HEK293 (cell line): ENCODE measurements around the gene MT1A.

Source experiments
- GFI1B ChIP-seq: fragments of 450-650 bp; formaldehyde crosslinking; IDR thresholded peaks from 2 replicates; pipeline ENCODE4 v1.5.1; 2016; ENCODE audit warnings: missing biosample characterization, missing genetic modification characterization
- HOXC10 ChIP-seq: sonication (generic); formaldehyde crosslinking; IDR thresholded peaks from 2 replicates; pipeline ENCODE4 v1.8.1; 2023; ENCODE audit warnings: mild to moderate bottlenecking, missing genetic modification reagents
- IKZF3 ChIP-seq: fragments of 450-650 bp; IDR thresholded peaks from 2 replicates; pipeline ENCODE4 v1.5.0; 2018; ENCODE audit warnings: missing biosample characterization, mild to moderate bottlenecking, missing genetic modification characterization, moderate library complexity
- KLF1 ChIP-seq: fragments of 450-650 bp; formaldehyde crosslinking; IDR thresholded peaks from 2 replicates; pipeline ENCODE4 v1.5.1; 2016; ENCODE audit warnings: missing biosample characterization, missing genetic modification characterization
- KLF16 ChIP-seq: fragments of 450-650 bp; formaldehyde crosslinking; IDR thresholded peaks from 2 replicates; pipeline ENCODE4 v1.5.1; 2017; ENCODE audit warnings: missing biosample characterization, missing genetic modification characterization
- KLF9 ChIP-seq: fragments of 450-650 bp; formaldehyde crosslinking; IDR thresholded peaks from 2 replicates; pipeline ENCODE4 v1.5.1; 2016; ENCODE audit warnings: missing biosample characterization, missing genetic modification characterization, low read depth
- PRDM1 ChIP-seq: fragments of 450-650 bp; formaldehyde crosslinking; IDR thresholded peaks from 2 replicates; pipeline ENCODE4; 2016; ENCODE audit warnings: missing biosample characterization, missing genetic modification characterization
- YY2 ChIP-seq: fragments of 450-650 bp; formaldehyde crosslinking; IDR thresholded peaks from 2 replicates; pipeline ENCODE4 v1.5.1; 2016; ENCODE audit warnings: missing biosample characterization, missing genetic modification characterization
- ZBTB20 ChIP-seq: fragments of 450-650 bp; formaldehyde crosslinking; IDR thresholded peaks from 2 replicates; pipeline ENCODE4 v1.5.1; 2016; ENCODE audit warnings: missing biosample characterization, missing genetic modification characterization
- ZNF10 ChIP-seq: fragments of 450-650 bp; formaldehyde crosslinking; IDR thresholded peaks from 2 replicates; pipeline ENCODE4 v1.5.1; 2017; ENCODE audit warnings: missing biosample characterization, missing genetic modification characterization
- ZNF140 ChIP-seq: fragments of 450-650 bp; formaldehyde crosslinking; IDR thresholded peaks from 2 replicates; pipeline ENCODE4 v1.5.1; 2016; ENCODE audit warnings: missing biosample characterization, missing genetic modification characterization
- ZNF155 ChIP-seq: fragments of 450-650 bp; formaldehyde crosslinking; IDR thresholded peaks from 2 replicates; pipeline ENCODE4 v1.5.1; 2016; ENCODE audit warnings: missing biosample characterization, missing genetic modification characterization
- ZNF223 ChIP-seq: fragments of 450-650 bp; formaldehyde crosslinking; IDR thresholded peaks from 2 replicates; pipeline ENCODE4 v1.5.1; 2016; ENCODE audit warnings: missing biosample characterization, missing genetic modification characterization
- ZNF324 ChIP-seq: fragments of 450-650 bp; formaldehyde crosslinking; IDR thresholded peaks from 2 replicates; pipeline ENCODE4 v1.5.1; 2016; ENCODE audit warnings: missing biosample characterization, missing genetic modification characterization
- ZNF416 ChIP-seq: fragments of 450-650 bp; formaldehyde crosslinking; IDR thresholded peaks from 2 replicates; pipeline ENCODE4 v1.5.1; 2016; ENCODE audit warnings: missing biosample characterization, missing genetic modification characterization
- ZNF514 ChIP-seq: fragments of 450-650 bp; formaldehyde crosslinking; IDR thresholded peaks from 2 replicates; pipeline ENCODE4 v1.5.1; 2016; ENCODE audit warnings: missing biosample characterization, missing genetic modification characterization
- ZNF561 ChIP-seq: fragments of 450-650 bp; IDR thresholded peaks from 2 replicates; pipeline ENCODE4 v1.5.1; 2018; ENCODE audit warnings: missing biosample characterization, missing genetic modification characterization, borderline replicate concordance
- ZNF585B ChIP-seq: fragments of 450-650 bp; formaldehyde crosslinking; IDR thresholded peaks from 2 replicates; pipeline ENCODE4 v1.5.1; 2016; ENCODE audit warnings: missing biosample characterization, missing genetic modification characterization
- ZNF600 ChIP-seq: fragments of 450-650 bp; formaldehyde crosslinking; IDR thresholded peaks from 2 replicates; pipeline ENCODE4 v1.5.1; 2016; ENCODE audit warnings: missing biosample characterization, missing genetic modification characterization
- ZNF621 ChIP-seq: fragments of 450-650 bp; formaldehyde crosslinking; IDR thresholded peaks from 2 replicates; pipeline ENCODE4 v1.5.1; 2017; ENCODE audit warnings: missing biosample characterization, missing genetic modification characterization
- ZNF660 ChIP-seq: fragments of 450-650 bp; IDR thresholded peaks from 2 replicates; pipeline ENCODE4 v1.5.1; 2018; ENCODE audit warnings: missing biosample characterization, mild to moderate bottlenecking, missing genetic modification characterization
- ZNF792 ChIP-seq: fragments of 450-650 bp; formaldehyde crosslinking; IDR thresholded peaks from 2 replicates; pipeline ENCODE4 v1.5.1; 2016; ENCODE audit warnings: missing biosample characterization, missing genetic modification characterization
- ZSCAN30 ChIP-seq: fragments of 450-650 bp; IDR thresholded peaks from 2 replicates; pipeline ENCODE4 v1.5.1; 2018; ENCODE audit warnings: missing biosample characterization, mild to moderate bottlenecking, missing genetic modification characterization, moderate library complexity
- TF ChIP-seq, protein P1 (sequence below): fragments of 450-650 bp; formaldehyde crosslinking; IDR thresholded peaks from 2 replicates; pipeline ENCODE4 v1.5.1; 2016; ENCODE audit warnings: missing biosample characterization, missing genetic modification characterization, low read depth
- TF ChIP-seq, protein P2 (sequence below): fragments of 450-650 bp; formaldehyde crosslinking; IDR thresholded peaks from 2 replicates; pipeline ENCODE4 v1.5.1; 2016; ENCODE audit warnings: missing biosample characterization, missing genetic modification characterization
- TF ChIP-seq, protein P3 (sequence below): fragments of 450-650 bp; formaldehyde crosslinking; IDR thresholded peaks from 2 replicates; pipeline ENCODE4 v1.5.1; 2017; ENCODE audit warnings: missing biosample characterization, missing genetic modification characterization
- TF ChIP-seq, protein P4 (sequence below): fragments of 450-650 bp; formaldehyde crosslinking; IDR thresholded peaks from 2 replicates; pipeline ENCODE4 v1.5.1; 2016; ENCODE audit warnings: missing biosample characterization, missing genetic modification characterization
- TF ChIP-seq, protein P5 (sequence below): fragments of 450-650 bp; formaldehyde crosslinking; IDR thresholded peaks from 2 replicates; pipeline ENCODE4 v1.5.1; 2016; ENCODE audit warnings: missing biosample characterization, missing genetic modification characterization, low read depth
- TF ChIP-seq, protein P6 (sequence below): fragments of 450-650 bp; IDR thresholded peaks from 2 replicates; pipeline ENCODE4 v1.5.1; 2018; ENCODE audit warnings: missing biosample characterization, mild to moderate bottlenecking, missing genetic modification characterization
- TF ChIP-seq, protein P7 (sequence below): fragments of 450-650 bp; formaldehyde crosslinking; IDR thresholded peaks from 2 replicates; pipeline ENCODE4 v1.5.1; 2016; ENCODE audit warnings: missing biosample characterization, missing genetic modification characterization

Gene MT1A

DNA sequence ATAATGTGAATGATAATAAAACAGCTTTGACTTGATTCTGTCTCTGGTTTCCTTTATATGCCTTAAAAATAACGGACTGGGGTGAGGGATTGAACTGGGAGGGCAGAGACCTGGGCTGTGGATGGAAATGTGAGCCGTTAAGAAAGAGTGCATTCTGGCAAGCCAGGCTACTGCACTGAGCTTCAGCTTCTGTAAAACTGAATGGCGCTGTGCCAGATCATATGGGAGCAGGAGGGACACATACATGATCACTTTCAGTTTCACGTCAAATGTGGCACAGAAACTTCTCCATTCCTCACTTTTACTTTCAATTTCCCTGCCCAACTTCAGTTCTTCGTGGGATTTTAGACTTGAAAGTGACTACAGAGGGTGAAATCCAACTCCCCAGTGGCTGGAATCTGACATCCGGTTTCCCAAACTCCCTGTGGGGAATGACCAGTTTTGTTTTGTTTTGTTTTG is 29.0 kb upstream of the MT1A start (continued):
- TF ChIP-seq, protein P1, sequence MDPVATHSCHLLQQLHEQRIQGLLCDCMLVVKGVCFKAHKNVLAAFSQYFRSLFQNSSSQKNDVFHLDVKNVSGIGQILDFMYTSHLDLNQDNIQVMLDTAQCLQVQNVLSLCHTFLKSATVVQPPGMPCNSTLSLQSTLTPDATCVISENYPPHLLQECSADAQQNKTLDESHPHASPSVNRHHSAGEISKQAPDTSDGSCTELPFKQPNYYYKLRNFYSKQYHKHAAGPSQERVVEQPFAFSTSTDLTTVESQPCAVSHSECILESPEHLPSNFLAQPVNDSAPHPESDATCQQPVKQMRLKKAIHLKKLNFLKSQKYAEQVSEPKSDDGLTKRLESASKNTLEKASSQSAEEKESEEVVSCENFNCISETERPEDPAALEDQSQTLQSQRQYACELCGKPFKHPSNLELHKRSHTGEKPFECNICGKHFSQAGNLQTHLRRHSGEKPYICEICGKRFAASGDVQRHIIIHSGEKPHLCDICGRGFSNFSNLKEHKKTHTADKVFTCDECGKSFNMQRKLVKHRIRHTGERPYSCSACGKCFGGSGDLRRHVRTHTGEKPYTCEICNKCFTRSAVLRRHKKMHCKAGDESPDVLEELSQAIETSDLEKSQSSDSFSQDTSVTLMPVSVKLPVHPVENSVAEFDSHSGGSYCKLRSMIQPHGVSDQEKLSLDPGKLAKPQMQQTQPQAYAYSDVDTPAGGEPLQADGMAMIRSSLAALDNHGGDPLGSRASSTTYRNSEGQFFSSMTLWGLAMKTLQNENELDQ (tag by site-specific recombination), result no peak
- TF ChIP-seq YY2 (tag by site-specific recombination) (no peak), ZNF223 (tag by site-specific recombination) (no peak), ZNF600 (tag by site-specific recombination) (peak; percentile 15; the same call in 1 of the 2 replicates), HOXC10 (CRISPR knock-in tag) (no peak), IKZF3 (peak; percentile 69; the same call in 1 of the 2 replicates), ZNF10 (tag by site-specific recombination) (no peak), ZNF561 (tag by site-specific recombination) (0 out of 2 replicates have a peak, but pooled peaks have one; percentile 34), KLF16 (tag by site-specific recombination) (no peak), PRDM1 (tag by site-specific recombination) (peak; percentile 99), ZNF621 (no peak), ZNF155 (tag by site-specific recombination) (no peak), ZBTB20 (tag by site-specific recombination) (no peak), ZNF140 (tag by site-specific recombination) (no peak), ZNF660 (no peak; the same call in 1 of the 2 replicates), KLF9 (tag by site-specific recombination) (no peak), ZNF416 (tag by site-specific recombination) (no peak), GFI1B (no peak), ZNF585B (tag by site-specific recombination) (no peak), ZNF324 (tag by site-specific recombination) (no peak), ZNF792 (no peak), ZSCAN30 (tag by site-specific recombination) (no peak), KLF1 (no peak), ZNF514 (tag by site-specific recombination) (no peak)
- TF ChIP-seq, protein P2, sequence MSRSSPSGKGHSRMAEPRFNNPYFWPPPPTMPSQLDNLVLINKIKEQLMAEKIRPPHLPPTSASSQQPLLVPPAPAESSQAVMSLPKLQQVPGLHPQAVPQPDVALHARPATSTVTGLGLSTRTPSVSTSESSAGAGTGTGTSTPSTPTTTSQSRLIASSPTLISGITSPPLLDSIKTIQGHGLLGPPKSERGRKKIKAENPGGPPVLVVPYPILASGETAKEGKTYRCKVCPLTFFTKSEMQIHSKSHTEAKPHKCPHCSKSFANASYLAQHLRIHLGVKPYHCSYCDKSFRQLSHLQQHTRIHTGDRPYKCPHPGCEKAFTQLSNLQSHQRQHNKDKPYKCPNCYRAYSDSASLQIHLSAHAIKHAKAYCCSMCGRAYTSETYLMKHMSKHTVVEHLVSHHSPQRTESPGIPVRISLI (tag by site-specific recombination), result no peak
- TF ChIP-seq, protein P3, sequence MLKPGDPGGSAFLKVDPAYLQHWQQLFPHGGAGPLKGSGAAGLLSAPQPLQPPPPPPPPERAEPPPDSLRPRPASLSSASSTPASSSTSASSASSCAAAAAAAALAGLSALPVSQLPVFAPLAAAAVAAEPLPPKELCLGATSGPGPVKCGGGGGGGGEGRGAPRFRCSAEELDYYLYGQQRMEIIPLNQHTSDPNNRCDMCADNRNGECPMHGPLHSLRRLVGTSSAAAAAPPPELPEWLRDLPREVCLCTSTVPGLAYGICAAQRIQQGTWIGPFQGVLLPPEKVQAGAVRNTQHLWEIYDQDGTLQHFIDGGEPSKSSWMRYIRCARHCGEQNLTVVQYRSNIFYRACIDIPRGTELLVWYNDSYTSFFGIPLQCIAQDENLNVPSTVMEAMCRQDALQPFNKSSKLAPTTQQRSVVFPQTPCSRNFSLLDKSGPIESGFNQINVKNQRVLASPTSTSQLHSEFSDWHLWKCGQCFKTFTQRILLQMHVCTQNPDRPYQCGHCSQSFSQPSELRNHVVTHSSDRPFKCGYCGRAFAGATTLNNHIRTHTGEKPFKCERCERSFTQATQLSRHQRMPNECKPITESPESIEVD (tag by site-specific recombination), result 0 out of 2 replicates have a peak, but pooled peaks have one; percentile 8
- TF ChIP-seq, protein P4, sequence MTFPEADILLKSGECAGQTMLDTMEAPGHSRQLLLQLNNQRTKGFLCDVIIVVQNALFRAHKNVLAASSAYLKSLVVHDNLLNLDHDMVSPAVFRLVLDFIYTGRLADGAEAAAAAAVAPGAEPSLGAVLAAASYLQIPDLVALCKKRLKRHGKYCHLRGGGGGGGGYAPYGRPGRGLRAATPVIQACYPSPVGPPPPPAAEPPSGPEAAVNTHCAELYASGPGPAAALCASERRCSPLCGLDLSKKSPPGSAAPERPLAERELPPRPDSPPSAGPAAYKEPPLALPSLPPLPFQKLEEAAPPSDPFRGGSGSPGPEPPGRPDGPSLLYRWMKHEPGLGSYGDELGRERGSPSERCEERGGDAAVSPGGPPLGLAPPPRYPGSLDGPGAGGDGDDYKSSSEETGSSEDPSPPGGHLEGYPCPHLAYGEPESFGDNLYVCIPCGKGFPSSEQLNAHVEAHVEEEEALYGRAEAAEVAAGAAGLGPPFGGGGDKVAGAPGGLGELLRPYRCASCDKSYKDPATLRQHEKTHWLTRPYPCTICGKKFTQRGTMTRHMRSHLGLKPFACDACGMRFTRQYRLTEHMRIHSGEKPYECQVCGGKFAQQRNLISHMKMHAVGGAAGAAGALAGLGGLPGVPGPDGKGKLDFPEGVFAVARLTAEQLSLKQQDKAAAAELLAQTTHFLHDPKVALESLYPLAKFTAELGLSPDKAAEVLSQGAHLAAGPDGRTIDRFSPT (tag by site-specific recombination), result no peak
- TF ChIP-seq, protein P5, sequence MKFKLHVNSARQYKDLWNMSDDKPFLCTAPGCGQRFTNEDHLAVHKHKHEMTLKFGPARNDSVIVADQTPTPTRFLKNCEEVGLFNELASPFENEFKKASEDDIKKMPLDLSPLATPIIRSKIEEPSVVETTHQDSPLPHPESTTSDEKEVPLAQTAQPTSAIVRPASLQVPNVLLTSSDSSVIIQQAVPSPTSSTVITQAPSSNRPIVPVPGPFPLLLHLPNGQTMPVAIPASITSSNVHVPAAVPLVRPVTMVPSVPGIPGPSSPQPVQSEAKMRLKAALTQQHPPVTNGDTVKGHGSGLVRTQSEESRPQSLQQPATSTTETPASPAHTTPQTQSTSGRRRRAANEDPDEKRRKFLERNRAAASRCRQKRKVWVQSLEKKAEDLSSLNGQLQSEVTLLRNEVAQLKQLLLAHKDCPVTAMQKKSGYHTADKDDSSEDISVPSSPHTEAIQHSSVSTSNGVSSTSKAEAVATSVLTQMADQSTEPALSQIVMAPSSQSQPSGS (tag by site-specific recombination), result no peak
- TF ChIP-seq, protein P6, sequence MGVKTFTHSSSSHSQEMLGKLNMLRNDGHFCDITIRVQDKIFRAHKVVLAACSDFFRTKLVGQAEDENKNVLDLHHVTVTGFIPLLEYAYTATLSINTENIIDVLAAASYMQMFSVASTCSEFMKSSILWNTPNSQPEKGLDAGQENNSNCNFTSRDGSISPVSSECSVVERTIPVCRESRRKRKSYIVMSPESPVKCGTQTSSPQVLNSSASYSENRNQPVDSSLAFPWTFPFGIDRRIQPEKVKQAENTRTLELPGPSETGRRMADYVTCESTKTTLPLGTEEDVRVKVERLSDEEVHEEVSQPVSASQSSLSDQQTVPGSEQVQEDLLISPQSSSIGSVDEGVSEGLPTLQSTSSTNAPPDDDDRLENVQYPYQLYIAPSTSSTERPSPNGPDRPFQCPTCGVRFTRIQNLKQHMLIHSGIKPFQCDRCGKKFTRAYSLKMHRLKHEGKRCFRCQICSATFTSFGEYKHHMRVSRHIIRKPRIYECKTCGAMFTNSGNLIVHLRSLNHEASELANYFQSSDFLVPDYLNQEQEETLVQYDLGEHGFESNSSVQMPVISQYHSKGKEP (tag by site-specific recombination), result peak; percentile 73
- TF ChIP-seq, protein P7, sequence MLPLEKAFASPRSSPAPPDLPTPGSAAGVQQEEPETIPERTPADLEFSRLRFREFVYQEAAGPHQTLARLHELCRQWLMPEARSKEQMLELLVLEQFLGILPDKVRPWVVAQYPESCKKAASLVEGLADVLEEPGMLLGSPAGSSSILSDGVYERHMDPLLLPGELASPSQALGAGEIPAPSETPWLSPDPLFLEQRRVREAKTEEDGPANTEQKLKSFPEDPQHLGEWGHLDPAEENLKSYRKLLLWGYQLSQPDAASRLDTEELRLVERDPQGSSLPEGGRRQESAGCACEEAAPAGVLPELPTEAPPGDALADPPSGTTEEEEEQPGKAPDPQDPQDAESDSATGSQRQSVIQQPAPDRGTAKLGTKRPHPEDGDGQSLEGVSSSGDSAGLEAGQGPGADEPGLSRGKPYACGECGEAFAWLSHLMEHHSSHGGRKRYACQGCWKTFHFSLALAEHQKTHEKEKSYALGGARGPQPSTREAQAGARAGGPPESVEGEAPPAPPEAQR, result no peak
